Colonic mucosa (tissue), 4 donors: ENCODE results near the gene FUT1. TPM values are rescaled to one million over a fixed set of nuclear protein-coding genes. Genes with fewer than 3 reads are reported as not detected.

ENCODE experiments used
- DNase-seq: peaks from one replicate; pipeline ENCODE4 v3.0.0-alpha.2; 2020
- H3K27ac ChIP-seq: fragments of 200-600 bp; one replicate; pipeline ENCODE4 v1.8.0; 2021
- H3K27me3 ChIP-seq: fragments of 200-600 bp; one replicate; pipeline ENCODE4 v1.8.0; 2021
- H3K36me3 ChIP-seq: fragments of 200-600 bp; one replicate; pipeline ENCODE4 v1.8.0; 2021
- H3K4me1 ChIP-seq: fragments of 200-600 bp; one replicate; pipeline ENCODE4 v1.8.0; 2021; ENCODE audit warnings: mild to moderate bottlenecking
- H3K4me3 ChIP-seq: fragments of 200-600 bp; one replicate; pipeline ENCODE4 v1.8.0; 2021
- H3K9ac ChIP-seq, 2 donors: one replicate each; pipeline ENCODE4 v1.7.0; 2013; ENCODE audit warnings: control low read depth in 2 of 2, low read depth in 2 of 2, low read length in 2 of 2
- H3K9me3 ChIP-seq: fragments of 200-600 bp; one replicate; pipeline ENCODE4 v1.8.0; 2021
- CTCF ChIP-seq: fragments of 200-600 bp; IDR thresholded peaks from one replicate; pipeline ENCODE4 v1.8.0; 2022; ENCODE audit warnings: antibody characterized with exemption, mild to moderate bottlenecking
- intact Hi-C: fragments of 100-400 bp; cut with DNase I; formaldehyde crosslinking; loops from one replicate; pipeline ENCODE4 v1.14.1; 2022
- total RNA-seq, 2 donors: library from RNA; stranded (reverse); fragmentation: NEBNext Ultra II Directional in 1 of 2; extraction: Animal tissue kit (Norgen Biotek cat#: 25700) in 1 of 2; gene quantifications; one replicate each; pipeline ENCODE4 v1.2.1, GENCODE V29; 2021
- donor health status: healthy.
- donor health status: DM: no; HTN: no; CAD: no.
- donor health status: DM: no; HTN: no; CAD: no.

FUT1 gene
- under 1 TPM; 0.59 to 0.80 TPM for total RNA-seq

- Histone ChIP-seq H3K36me3 (no peaks in the 10 kb centered on the region), H3K9ac (peak within 1 kb of the TSS; percentile 43 to 51), H3K4me1 (peaks cover 6% of the 10 kb centered on the region), H3K27ac (no peak within 1 kb of the TSS), H3K4me3 (peak within 1 kb of the TSS; percentile 23), H3K27me3 (peaks cover 21% of the 10 kb centered on the region), H3K9me3 (no peaks in the 10 kb centered on the region)
- TF ChIP-seq CTCF, result no peak
- intact Hi-C loops, result no loop called here
- DNase-seq, result peak; percentile 73
Measured at GRCh38 chr19:48752496-48753365, at the start of gene FUT1. FUT1 (minus strand) TSS chr19:48752641; CDS start chr19:48751281, 1,360 bp downstream.

- no peaks in the 10 kb centered on the region for H3K4me1 ChIP-seq
- H3K27ac ChIP-seq, result no peak overlapping the region
- H3K4me3 ChIP-seq, result no peak overlapping the region
- DNase-seq, result no peak
- no peaks in the 10 kb centered on the region for H3K36me3 ChIP-seq
- no peak for TF ChIP-seq CTCF
- intact Hi-C loops, result loop anchor here (5.0 kb wide), 1 partner anchor 168 kb away; the partner anchor contains the start of gene FTL
- H3K27me3 ChIP-seq, result no peaks in the 10 kb centered on the region
- no peaks in the 10 kb centered on the region for H3K9me3 ChIP-seq
- no peak overlapping the region for H3K9ac ChIP-seq
Measured at GRCh38 chr19:48799358-48800300, 47.2 kb upstream of the FUT1 start.

- Histone ChIP-seq H3K27me3 (no peaks in the 10 kb centered on the region), H3K9me3 (no peaks in the 10 kb centered on the region), H3K36me3 (no peaks in the 10 kb centered on the region), H3K27ac (no peak overlapping the region), H3K4me3 (no peak overlapping the region), H3K9ac (peak overlapping the region in 1 of 2 donors; percentile 24), H3K4me1 (no peaks in the 10 kb centered on the region)
- no peak for DNase-seq
- no peak for TF ChIP-seq CTCF
- intact Hi-C loops, result loop anchor here (5.0 kb wide), 1 partner anchor 168 kb away; the partner anchor contains the start of gene FTL
Measured at GRCh38 chr19:48798937-48799336, 46.5 kb upstream of the FUT1 start.

- intact Hi-C loops, result loop anchor here (5.0 kb wide), 1 partner anchor 170 kb away; the partner anchor contains the start of gene FTL
- H3K9ac ChIP-seq, result no peak overlapping the region
- no peak overlapping the region for H3K27ac ChIP-seq
- H3K27me3 ChIP-seq, result no peaks in the 10 kb centered on the region
- H3K36me3 ChIP-seq, result no peaks in the 10 kb centered on the region
- no peaks in the 10 kb centered on the region for H3K9me3 ChIP-seq
- H3K4me3 ChIP-seq, result no peak overlapping the region
- TF ChIP-seq CTCF, result no peak
- no peaks in the 10 kb centered on the region for H3K4me1 ChIP-seq
- no peak for DNase-seq
Measured at GRCh38 chr19:48797103-48797502, 44.7 kb upstream of the FUT1 start.
